Loucy (cell line): ENCODE results near the gene MBD2.

Source experiments
- EZH2phosphoT487 ChIP-seq: fragments of 200-600 bp; IDR thresholded peaks from 2 replicates; pipeline ENCODE4 v1.6.1; 2018; ENCODE audit warnings: antibody characterized with exemption, mild to moderate bottlenecking, moderate library complexity, borderline replicate concordance
- TF ChIP-seq, protein P1 (sequence below): fragments of 200-600 bp; sonication (generic); conservative IDR thresholded peaks from 2 replicates; pipeline ENCODE4 v1.5.1; 2014; ENCODE audit warnings: mild to moderate bottlenecking, antibody characterized with exemption, low read length

DNA sequence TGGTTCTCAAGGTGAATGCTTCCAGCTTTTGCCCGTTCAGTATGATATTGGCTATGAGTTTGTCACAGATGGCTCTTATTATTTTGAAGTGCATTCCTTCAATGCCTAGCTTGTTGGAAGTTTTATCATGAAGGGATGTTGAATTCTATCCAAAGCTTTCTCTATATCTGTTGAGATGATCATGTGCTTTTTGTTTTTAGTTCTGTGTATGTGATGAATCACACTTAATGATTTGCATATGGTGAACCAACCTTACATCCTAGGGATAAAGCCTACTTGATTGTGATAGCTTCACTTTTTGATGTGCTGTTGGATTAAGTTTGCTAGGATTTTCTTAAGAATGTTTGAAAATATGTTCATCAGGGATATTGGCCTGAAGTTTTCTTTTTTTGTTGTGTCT lies 112.1 kb downstream of the MBD2 start:
- TF ChIP-seq, protein P1, sequence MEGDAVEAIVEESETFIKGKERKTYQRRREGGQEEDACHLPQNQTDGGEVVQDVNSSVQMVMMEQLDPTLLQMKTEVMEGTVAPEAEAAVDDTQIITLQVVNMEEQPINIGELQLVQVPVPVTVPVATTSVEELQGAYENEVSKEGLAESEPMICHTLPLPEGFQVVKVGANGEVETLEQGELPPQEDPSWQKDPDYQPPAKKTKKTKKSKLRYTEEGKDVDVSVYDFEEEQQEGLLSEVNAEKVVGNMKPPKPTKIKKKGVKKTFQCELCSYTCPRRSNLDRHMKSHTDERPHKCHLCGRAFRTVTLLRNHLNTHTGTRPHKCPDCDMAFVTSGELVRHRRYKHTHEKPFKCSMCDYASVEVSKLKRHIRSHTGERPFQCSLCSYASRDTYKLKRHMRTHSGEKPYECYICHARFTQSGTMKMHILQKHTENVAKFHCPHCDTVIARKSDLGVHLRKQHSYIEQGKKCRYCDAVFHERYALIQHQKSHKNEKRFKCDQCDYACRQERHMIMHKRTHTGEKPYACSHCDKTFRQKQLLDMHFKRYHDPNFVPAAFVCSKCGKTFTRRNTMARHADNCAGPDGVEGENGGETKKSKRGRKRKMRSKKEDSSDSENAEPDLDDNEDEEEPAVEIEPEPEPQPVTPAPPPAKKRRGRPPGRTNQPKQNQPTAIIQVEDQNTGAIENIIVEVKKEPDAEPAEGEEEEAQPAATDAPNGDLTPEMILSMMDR, result no peak
- no peak for TF ChIP-seq EZH2phosphoT487
